ENCODE measurements around the gene RPS6KA1. TPM values are rescaled to one million over a fixed set of nuclear protein-coding genes. Genes with fewer than 3 reads are reported as not detected.

Gene RPS6KA1
- total and polyA plus RNA-seq, 2 of the 4 experiments (the other 2 are of a cell fraction) = 3.6 to 6.3 TPM

DNA sequence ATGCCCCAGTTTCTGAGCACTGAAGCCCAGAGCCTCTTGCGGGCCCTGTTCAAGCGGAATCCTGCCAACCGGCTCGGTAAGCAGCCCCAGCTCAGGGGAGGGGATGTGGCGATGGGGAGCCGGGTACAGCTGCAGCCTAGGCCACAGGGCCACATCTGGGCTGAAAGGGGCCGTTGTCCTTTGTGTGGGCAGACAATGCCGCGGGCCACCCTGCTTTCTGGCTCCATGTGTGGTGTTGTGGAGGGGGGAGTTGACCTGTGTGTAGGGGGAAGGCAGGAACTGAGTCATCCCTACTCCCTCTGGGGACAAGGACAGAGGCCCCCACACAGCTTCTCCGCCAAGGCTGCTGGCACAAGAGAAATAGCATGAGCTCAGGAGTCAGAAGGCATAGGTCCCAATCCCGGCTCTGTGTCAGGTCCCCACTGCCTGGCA is 26.0 kb downstream of the RPS6KA1 start:
- Histone ChIP-seq H4K20me1 (ENCODE audit: insufficient read depth, low read length) (no peaks in the 10 kb centered on the region), H3K27ac (ENCODE audit: insufficient read depth, low read length) (no peak overlapping the region), H2BK20ac (ENCODE audit: low read depth, low read length) (no peak overlapping the region), H2AK9ac (replicated peaks; ENCODE audit: low read depth, low read length, poor library complexity) (no peak overlapping the region), H3K4ac (ENCODE audit: low read depth, low read length) (no peak overlapping the region), H3K36me3 (ENCODE audit: control insufficient read depth, insufficient read depth, low read length) (no peaks in the 10 kb centered on the region), H3K4me2 (ENCODE audit: low read depth, low read length) (no peak overlapping the region), H2BK15ac (ENCODE audit: low read depth, low read length) (no peak overlapping the region), H2BK5ac (ENCODE audit: low read depth, low read length, poor library complexity, severe bottlenecking) (no peak overlapping the region), H4K91ac (ENCODE audit: insufficient read depth, low read depth, low read length) (no peak overlapping the region), H2AK5ac (ENCODE audit: low read depth, low read length) (no peak overlapping the region; the same call in 1 of the 2 replicates), H4K5ac (ENCODE audit: low read depth, low read length) (no peak overlapping the region), H3K27me3 (ENCODE audit: control insufficient read depth, insufficient read depth, low read length) (no peaks in the 10 kb centered on the region), H3K14ac (replicated peaks; ENCODE audit: low read depth, low read length) (no peak overlapping the region), H3K9me1 (ENCODE audit: insufficient read depth, low read length) (no peaks in the 10 kb centered on the region; the same call in 1 of the 2 replicates), H2BK120ac (ENCODE audit: low read depth, low read length) (no peak overlapping the region), H3K9me3 (ENCODE audit: control insufficient read depth, insufficient read depth, low read length) (no peaks in the 10 kb centered on the region), H3K4me3 (ENCODE audit: insufficient read depth, low read depth, low read length) (no peak overlapping the region), H2AFZ (replicated peaks; ENCODE audit: low read length, poor library complexity) (no peak overlapping the region), H3K56ac (ENCODE audit: extremely low read depth, insufficient read depth, low read length) (no peak overlapping the region), H3K4me1 (ENCODE audit: control insufficient read depth, insufficient read depth, low read length) (no peaks in the 10 kb centered on the region), H3K79me1 (ENCODE audit: low read depth in 1 of 2, low read length in 2 of 2) (no peaks in the 10 kb centered on the region), H3K18ac (ENCODE audit: low read depth, low read length) (no peak overlapping the region), H4K8ac (ENCODE audit: low read depth in 2 of 2, low read length in 2 of 2) (no peak overlapping the region), H3K9ac (ENCODE audit: low read depth, low read length) (no peak overlapping the region), H3K23ac (ENCODE audit: low read depth, low read length) (no peak overlapping the region)
- ChIA-PET CTCF (no interaction called here), POLR2A (ENCODE audit: unreplicated experiment) (no interaction called here)
- in situ Hi-C loops (cut with MboI; ENCODE audit: low sequenced_read_pairs) = no loop called here
- no TSS peak for BruUV-seq (replicated peaks)
- TF ChIP-seq, protein P1, sequence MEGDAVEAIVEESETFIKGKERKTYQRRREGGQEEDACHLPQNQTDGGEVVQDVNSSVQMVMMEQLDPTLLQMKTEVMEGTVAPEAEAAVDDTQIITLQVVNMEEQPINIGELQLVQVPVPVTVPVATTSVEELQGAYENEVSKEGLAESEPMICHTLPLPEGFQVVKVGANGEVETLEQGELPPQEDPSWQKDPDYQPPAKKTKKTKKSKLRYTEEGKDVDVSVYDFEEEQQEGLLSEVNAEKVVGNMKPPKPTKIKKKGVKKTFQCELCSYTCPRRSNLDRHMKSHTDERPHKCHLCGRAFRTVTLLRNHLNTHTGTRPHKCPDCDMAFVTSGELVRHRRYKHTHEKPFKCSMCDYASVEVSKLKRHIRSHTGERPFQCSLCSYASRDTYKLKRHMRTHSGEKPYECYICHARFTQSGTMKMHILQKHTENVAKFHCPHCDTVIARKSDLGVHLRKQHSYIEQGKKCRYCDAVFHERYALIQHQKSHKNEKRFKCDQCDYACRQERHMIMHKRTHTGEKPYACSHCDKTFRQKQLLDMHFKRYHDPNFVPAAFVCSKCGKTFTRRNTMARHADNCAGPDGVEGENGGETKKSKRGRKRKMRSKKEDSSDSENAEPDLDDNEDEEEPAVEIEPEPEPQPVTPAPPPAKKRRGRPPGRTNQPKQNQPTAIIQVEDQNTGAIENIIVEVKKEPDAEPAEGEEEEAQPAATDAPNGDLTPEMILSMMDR (conservative IDR thresholded peaks at IDR 0.05; ENCODE audit: low read depth, low read length) = no peak
- TF ChIP-seq, protein P2, sequence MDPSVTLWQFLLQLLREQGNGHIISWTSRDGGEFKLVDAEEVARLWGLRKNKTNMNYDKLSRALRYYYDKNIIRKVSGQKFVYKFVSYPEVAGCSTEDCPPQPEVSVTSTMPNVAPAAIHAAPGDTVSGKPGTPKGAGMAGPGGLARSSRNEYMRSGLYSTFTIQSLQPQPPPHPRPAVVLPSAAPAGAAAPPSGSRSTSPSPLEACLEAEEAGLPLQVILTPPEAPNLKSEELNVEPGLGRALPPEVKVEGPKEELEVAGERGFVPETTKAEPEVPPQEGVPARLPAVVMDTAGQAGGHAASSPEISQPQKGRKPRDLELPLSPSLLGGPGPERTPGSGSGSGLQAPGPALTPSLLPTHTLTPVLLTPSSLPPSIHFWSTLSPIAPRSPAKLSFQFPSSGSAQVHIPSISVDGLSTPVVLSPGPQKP (IDR thresholded peaks at IDR 0.05; ENCODE audit: borderline replicate concordance, low read depth, low read length) = no peak
- TF ChIP-seq POLR2A (IDR thresholded peaks at IDR 0.05; ENCODE audit: low read depth, low read length) (no peak), RAD21 (IDR thresholded peaks at IDR 0.05; ENCODE audit: low read length) (no peak), RFX5 (IDR thresholded peaks at IDR 0.05; ENCODE audit: low read depth, low read length) (no peak)
- ATAC-seq (ENCODE audit: low read depth) (no peak), DNase-seq (no peak)
- WGBS, 2 experiments (ENCODE audit: extremely low coverage in 2 of 2, insufficient read length in 1 of 2) = 100% methylated on average over 1 of the region's 11 CpGs; no CpG with 5 or more reads in 1 of the 2 experiments
- intact Hi-C loops (cut with micrococcal nuclease) = no loop called here
- dilution Hi-C loops (cut with HindIII; ENCODE audit: low sequenced_read_pairs, unreplicated experiment) = no loop called here
